Neural progenitor cell (in vitro differentiated cells): ENCODE measurements around the gene SLC12A9.

ENCODE experiments used
- CTCF ChIP-seq: fragments of 200-600 bp; sonication (generic); IDR thresholded peaks from 2 replicates; pipeline ENCODE4 v1.5.1; 2017; ENCODE audit warnings: antibody characterized with exemption, mild to moderate bottlenecking
- EZH2 ChIP-seq: fragments of 200-600 bp; sonication (generic); IDR thresholded peaks from 2 replicates; pipeline ENCODE4 v1.6.1; 2017; ENCODE audit warnings: antibody characterized with exemption, mild to moderate bottlenecking, moderate library complexity
- EZH2phosphoT487 ChIP-seq: fragments of 200-600 bp; sonication (generic); IDR thresholded peaks from 2 replicates; pipeline ENCODE4 v1.6.1; 2017; ENCODE audit warnings: antibody characterized with exemption

GRCh38 chr7:100865938-100866728 is 13.6 kb downstream of the SLC12A9 start:
- TF ChIP-seq CTCF (no peak), EZH2 (no peak), EZH2phosphoT487 (no peak)
